GM12892 (cell line): ENCODE data around the gene MARK1. TPM values are rescaled to one million over a fixed set of nuclear protein-coding genes. Genes with fewer than 3 reads are reported as not detected.

Source experiments
- DNase-seq: peaks from one replicate; pipeline ENCODE4 v3.0.0; 2011; ENCODE audit not compliant: insufficient read length
- FAIRE-seq: peaks from 2 replicates; lab custom pipeline; 2011; peaks lifted over from hg19 to GRCh38; lab: Jason Lieb, UNC
- POLR2A ChIP-seq: IDR thresholded peaks from 2 replicates; pipeline ENCODE4 v1.6.1; 2011; ENCODE audit warnings: low read depth, low read length, control low read depth
- POLR2AphosphoS5 ChIP-seq: IDR thresholded peaks from 2 replicates; pipeline ENCODE4 v1.6.1; 2011; ENCODE audit warnings: low read depth, low read length, control low read depth
- TAF1 ChIP-seq: IDR thresholded peaks from 2 replicates; pipeline ENCODE4 v1.6.1; 2011; ENCODE audit warnings: low read depth, mild to moderate bottlenecking, control low read depth, low read length, borderline replicate concordance
- polyA plus RNA-seq: library from polyadenylated mRNA; unstranded; fragments of >200 nt; gene quantifications from one replicate; pipeline ENCODE4 v1.2.1, GENCODE V29; 2012; ENCODE audit warnings: missing spikeins, inconsistent platforms; ENCODE audit not compliant: missing spikeins

Gene MARK1
- 0.98 TPM for polyA plus RNA-seq

GRCh38 chr1:220527908-220528678 lies at the start of gene MARK1:
TSS of gene MARK1 (plus strand) at chr1:220528136. CDS start at chr1:220528823, 687 bp downstream.
- TF ChIP-seq TAF1, result no peak
- peak; percentile 50 for DNase-seq
- FAIRE-seq, result peak; percentile 38

GRCh38 chr1:220483700-220484099 lies 44.2 kb upstream of the MARK1 start:
- TF ChIP-seq POLR2A (no peak), TAF1 (no peak)
- DNase-seq, result no peak
- no peak for FAIRE-seq

GRCh38 chr1:220484135-220484534 lies 43.8 kb upstream of the MARK1 start:
- DNase-seq, result no peak
- FAIRE-seq, result no peak
- no peak for TF ChIP-seq POLR2AphosphoS5

- DNase-seq (no peak), FAIRE-seq (no peak)
- no peak for TF ChIP-seq POLR2A
- TF ChIP-seq POLR2AphosphoS5, result no peak
- TF ChIP-seq TAF1, result no peak
These were observed 42.8 kb upstream of the MARK1 start for GRCh38 chr1:220485131-220485530.

GRCh38 chr1:220485791-220486190 lies 42.1 kb upstream of the MARK1 start:
- no peak for FAIRE-seq
- TF ChIP-seq TAF1 (no peak), POLR2A (no peak), POLR2AphosphoS5 (no peak)
- no peak for DNase-seq

GRCh38 chr1:220487297-220487820 lies 40.6 kb upstream of the MARK1 start:
- FAIRE-seq (no peak), DNase-seq (no peak)
- no peak for TF ChIP-seq POLR2A
- TF ChIP-seq POLR2AphosphoS5, result no peak
- TF ChIP-seq TAF1, result no peak

- DNase-seq (no peak), FAIRE-seq (no peak)
- no peak for TF ChIP-seq TAF1
- no peak for TF ChIP-seq POLR2A
- TF ChIP-seq POLR2AphosphoS5, result no peak
These were observed 36.0 kb upstream of the MARK1 start for GRCh38 chr1:220491891-220492290.

- FAIRE-seq, result no peak
- TF ChIP-seq POLR2A (no peak), TAF1 (no peak), POLR2AphosphoS5 (no peak)
- DNase-seq, result no peak
These were observed 30.6 kb upstream of the MARK1 start for GRCh38 chr1:220497220-220497947.

- DNase-seq (no peak), FAIRE-seq (no peak)
- no peak for TF ChIP-seq TAF1
- no peak for TF ChIP-seq POLR2A
- TF ChIP-seq POLR2AphosphoS5, result no peak
These were observed 29.7 kb upstream of the MARK1 start for GRCh38 chr1:220498188-220498587.

GRCh38 chr1:220500372-220500771 lies 27.6 kb upstream of the MARK1 start:
- TF ChIP-seq POLR2AphosphoS5 (no peak), TAF1 (no peak), POLR2A (no peak)
- FAIRE-seq (no peak), DNase-seq (no peak)

GRCh38 chr1:220504329-220504728 lies 23.6 kb upstream of the MARK1 start:
- no peak for TF ChIP-seq POLR2AphosphoS5
- no peak for TF ChIP-seq TAF1
- no peak for TF ChIP-seq POLR2A
- DNase-seq, result no peak
- FAIRE-seq, result no peak

GRCh38 chr1:220507085-220507484 lies 20.9 kb upstream of the MARK1 start:
- DNase-seq (no peak), FAIRE-seq (no peak)
- TF ChIP-seq POLR2AphosphoS5 (no peak), TAF1 (no peak), POLR2A (no peak)
